Measurements from ENCODE around the gene MMAA.

DNA sequence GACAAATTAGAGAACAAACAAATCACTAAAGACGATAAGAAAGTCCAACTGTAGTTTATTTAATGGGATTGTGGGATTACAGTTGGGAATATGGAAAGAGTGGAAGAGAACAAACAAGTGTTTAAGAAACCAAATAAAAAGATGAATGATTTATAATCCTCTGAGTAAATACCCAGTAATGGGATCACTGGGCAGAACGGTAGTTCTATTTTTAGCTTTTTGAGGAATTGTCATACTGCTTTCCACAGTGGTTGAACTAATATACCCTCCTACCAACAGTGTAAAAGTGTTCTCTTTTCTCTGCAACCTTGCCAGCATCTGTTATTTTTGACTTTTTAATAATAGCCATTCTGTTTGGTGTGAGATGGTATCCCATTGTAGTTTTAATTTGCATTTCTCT lies 75.7 kb downstream of the MMAA start:
- TF ChIP-seq POLR2A (IDR thresholded peaks at IDR 0.05; ENCODE audit: low read depth, low read length) = no peak
- TF ChIP-seq POLR2AphosphoS5 (IDR thresholded peaks at IDR 0.05; ENCODE audit: low read depth, low read length) = no peak
- no peak for TF ChIP-seq TAF1 (IDR thresholded peaks at IDR 0.05; ENCODE audit: low read depth, low read length)
- TF ChIP-seq SPI1 (IDR thresholded peaks at IDR 0.05; ENCODE audit: low read depth, low read length) = no peak
- TF ChIP-seq PAX5 (IDR thresholded peaks at IDR 0.05; ENCODE audit: insufficient read depth, low read length, severe bottlenecking) = no peak

Measured in GM12891 (cell line).